KMS-11 (cell line): ENCODE data around the gene FAM24B.
A peak's percentile ranks its signal among the peaks of the same experiment; 100 is the strongest.

Source experiments
- H2AFZ ChIP-seq: fragments of 200-600 bp; sonication (generic); 2 replicates; pipeline ENCODE4 v1.6.1; 2016; ENCODE audit warnings: antibody characterized with exemption, mixed run types, low read depth
- H3K27ac ChIP-seq: fragments of 200-600 bp; sonication (generic); 2 replicates; pipeline ENCODE4 v1.6.1; 2016; ENCODE audit warnings: mild to moderate bottlenecking, mixed run types
- H3K27me3 ChIP-seq: fragments of 200-600 bp; sonication (generic); 2 replicates; pipeline ENCODE4 v1.6.1; 2017; ENCODE audit warnings: mild to moderate bottlenecking, low read depth, mixed run types, moderate library complexity; ENCODE audit not compliant: insufficient read depth
- H3K36me3 ChIP-seq: fragments of 200-600 bp; sonication (generic); 2 replicates; pipeline ENCODE4 v1.6.1; 2017; ENCODE audit warnings: mild to moderate bottlenecking, mixed run types; ENCODE audit not compliant: insufficient read depth
- H3K4me1 ChIP-seq: fragments of 200-600 bp; sonication (generic); 2 replicates; pipeline ENCODE4 v1.6.1; 2016; ENCODE audit warnings: mild to moderate bottlenecking, low read depth, mixed run types; ENCODE audit not compliant: poor library complexity, severe bottlenecking
- H3K4me2 ChIP-seq: fragments of 200-600 bp; sonication (generic); 2 replicates; pipeline ENCODE4 v1.7.0; 2016; ENCODE audit warnings: mild to moderate bottlenecking, mixed run types
- H3K4me3 ChIP-seq: fragments of 200-600 bp; sonication (generic); IDR thresholded peaks from 2 replicates; pipeline ENCODE4 v1.6.1; 2017; ENCODE audit warnings: low read depth, low read length, mixed read lengths; ENCODE audit not compliant: insufficient read depth
- H3K79me2 ChIP-seq: fragments of 200-600 bp; sonication (generic); 2 replicates; pipeline ENCODE4 v1.6.1; 2016; ENCODE audit warnings: low read depth, mixed run types; ENCODE audit not compliant: insufficient read depth
- H3K9ac ChIP-seq: fragments of 200-600 bp; sonication (generic); 2 replicates; pipeline ENCODE4 v1.6.1; 2016; ENCODE audit warnings: mild to moderate bottlenecking, mixed run types
- H4K20me1 ChIP-seq: fragments of 200-600 bp; sonication (generic); 2 replicates; pipeline ENCODE4 v1.6.1; 2016; ENCODE audit warnings: mild to moderate bottlenecking, mixed run types; ENCODE audit not compliant: insufficient read depth
- TF ChIP-seq, protein P1 (sequence below): fragments of 200-600 bp; sonication (generic); conservative IDR thresholded peaks from 2 replicates; pipeline ENCODE4 v1.6.1; 2017; ENCODE audit warnings: low read depth, mild to moderate bottlenecking, antibody characterized with exemption, low read length, moderate library complexity, mixed read lengths

Gene FAM24B

DNA sequence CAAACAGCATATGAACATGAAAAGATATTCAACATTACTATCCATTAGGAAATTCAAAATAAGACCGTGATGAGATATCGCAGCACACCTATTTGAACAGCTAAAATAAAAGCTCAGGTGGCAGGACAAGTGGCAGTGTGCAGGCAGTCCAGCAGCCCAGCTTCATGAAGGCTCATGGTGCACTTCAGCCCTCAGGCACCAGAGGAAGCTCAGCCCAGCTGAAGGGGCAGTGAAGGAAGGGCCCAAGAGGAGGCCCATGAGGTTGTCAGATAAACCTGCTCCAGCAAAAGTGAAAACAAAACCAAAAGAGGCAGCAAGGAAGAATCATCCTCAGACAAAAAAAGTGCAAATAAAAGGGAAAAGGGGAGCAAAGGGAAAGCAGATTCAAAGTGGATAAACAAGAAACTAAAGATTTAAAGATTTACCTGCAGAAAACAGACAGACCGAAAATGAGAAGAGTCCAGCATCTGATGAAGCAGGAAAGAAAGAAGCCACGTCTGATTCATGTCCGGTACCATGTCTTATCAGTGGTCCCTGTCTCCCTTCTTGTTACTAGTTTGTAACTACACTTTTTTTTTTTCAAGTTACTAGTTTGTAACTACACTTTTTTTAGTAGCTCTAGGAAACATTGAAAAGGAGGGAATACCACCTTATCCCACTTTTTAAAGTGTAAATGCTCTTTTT lies 15.0 kb upstream of the FAM24B start:
- no peak overlapping the region for H3K27ac ChIP-seq
- no peak overlapping the region for H3K9ac ChIP-seq
- TF ChIP-seq, protein P1, sequence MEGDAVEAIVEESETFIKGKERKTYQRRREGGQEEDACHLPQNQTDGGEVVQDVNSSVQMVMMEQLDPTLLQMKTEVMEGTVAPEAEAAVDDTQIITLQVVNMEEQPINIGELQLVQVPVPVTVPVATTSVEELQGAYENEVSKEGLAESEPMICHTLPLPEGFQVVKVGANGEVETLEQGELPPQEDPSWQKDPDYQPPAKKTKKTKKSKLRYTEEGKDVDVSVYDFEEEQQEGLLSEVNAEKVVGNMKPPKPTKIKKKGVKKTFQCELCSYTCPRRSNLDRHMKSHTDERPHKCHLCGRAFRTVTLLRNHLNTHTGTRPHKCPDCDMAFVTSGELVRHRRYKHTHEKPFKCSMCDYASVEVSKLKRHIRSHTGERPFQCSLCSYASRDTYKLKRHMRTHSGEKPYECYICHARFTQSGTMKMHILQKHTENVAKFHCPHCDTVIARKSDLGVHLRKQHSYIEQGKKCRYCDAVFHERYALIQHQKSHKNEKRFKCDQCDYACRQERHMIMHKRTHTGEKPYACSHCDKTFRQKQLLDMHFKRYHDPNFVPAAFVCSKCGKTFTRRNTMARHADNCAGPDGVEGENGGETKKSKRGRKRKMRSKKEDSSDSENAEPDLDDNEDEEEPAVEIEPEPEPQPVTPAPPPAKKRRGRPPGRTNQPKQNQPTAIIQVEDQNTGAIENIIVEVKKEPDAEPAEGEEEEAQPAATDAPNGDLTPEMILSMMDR: no peak
- no peak overlapping the region for H3K4me3 ChIP-seq
- H3K79me2 ChIP-seq: no peaks in the 10 kb centered on the region
- H2AFZ ChIP-seq: no peak overlapping the region
- no peak overlapping the region for H3K4me2 ChIP-seq
- no peaks in the 10 kb centered on the region for H3K4me1 ChIP-seq
- no peaks in the 10 kb centered on the region for H3K36me3 ChIP-seq
- no peaks in the 10 kb centered on the region for H3K27me3 ChIP-seq
- no peaks in the 10 kb centered on the region for H4K20me1 ChIP-seq

DNA sequence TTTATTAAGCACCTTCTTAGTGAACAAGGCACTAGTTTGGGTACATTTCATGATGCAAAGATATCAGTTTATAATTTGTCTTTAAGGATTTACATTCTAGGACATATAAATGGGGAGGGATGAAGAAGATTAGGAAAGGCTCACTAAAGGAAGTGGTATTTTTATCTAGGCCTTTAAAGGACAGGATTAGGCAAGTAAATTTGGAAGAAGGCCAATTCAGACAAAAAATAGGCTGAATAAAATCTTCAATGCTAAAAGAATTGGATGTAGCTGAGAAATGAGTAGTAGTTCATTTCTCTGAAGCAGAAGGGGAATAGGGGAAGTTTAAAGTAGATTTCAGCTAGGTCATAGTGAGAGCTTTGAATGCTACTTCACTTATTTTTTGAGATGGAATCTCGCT lies 4.8 kb upstream of the FAM24B start:
- H3K79me2 ChIP-seq: peaks cover 1% of the 10 kb centered on the region; the same call in 1 of the 2 replicates
- H4K20me1 ChIP-seq: no peaks in the 10 kb centered on the region
- peaks cover 5% of the 10 kb centered on the region for H3K4me1 ChIP-seq

DNA sequence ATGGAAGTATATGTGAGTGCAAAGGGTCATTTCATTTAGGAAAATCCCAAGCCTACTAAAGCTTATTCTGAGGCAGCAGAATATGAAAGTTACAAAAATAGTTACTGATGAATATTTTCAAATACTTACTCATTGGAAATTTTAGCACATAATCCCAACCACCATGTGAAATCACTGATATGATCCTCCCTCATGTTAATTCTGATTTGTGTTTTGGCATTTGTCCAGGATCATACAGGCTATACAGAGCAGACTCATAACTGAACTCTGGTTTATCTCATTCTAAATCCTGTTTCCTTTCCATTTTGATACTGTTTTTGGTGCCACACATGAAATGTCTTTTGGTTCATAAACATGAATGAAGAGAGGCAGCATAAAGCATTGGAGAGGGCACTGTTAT lies 3.4 kb upstream of the FAM24B start:
- Histone ChIP-seq H3K4me2 (no peak overlapping the region), H3K27me3 (no peaks in the 10 kb centered on the region), H3K4me3 (no peak overlapping the region), H3K36me3 (no peaks in the 10 kb centered on the region), H2AFZ (no peak overlapping the region), H3K27ac (no peak overlapping the region), H3K9ac (no peak overlapping the region), H4K20me1 (no peaks in the 10 kb centered on the region), H3K79me2 (peaks cover 15% of the 10 kb centered on the region), H3K4me1 (peaks cover 14% of the 10 kb centered on the region)
- TF ChIP-seq, protein P1: no peak

More for the DNA sequence above, 4.8 kb upstream of the FAM24B start:
- H2AFZ ChIP-seq: no peak overlapping the region
- no peaks in the 10 kb centered on the region for H3K27me3 ChIP-seq
- H3K4me3 ChIP-seq: no peak overlapping the region
- H3K4me2 ChIP-seq: no peak overlapping the region
- H3K27ac ChIP-seq: no peak overlapping the region
- TF ChIP-seq, protein P1: no peak
- H3K36me3 ChIP-seq: no peaks in the 10 kb centered on the region
- no peak overlapping the region for H3K9ac ChIP-seq

DNA sequence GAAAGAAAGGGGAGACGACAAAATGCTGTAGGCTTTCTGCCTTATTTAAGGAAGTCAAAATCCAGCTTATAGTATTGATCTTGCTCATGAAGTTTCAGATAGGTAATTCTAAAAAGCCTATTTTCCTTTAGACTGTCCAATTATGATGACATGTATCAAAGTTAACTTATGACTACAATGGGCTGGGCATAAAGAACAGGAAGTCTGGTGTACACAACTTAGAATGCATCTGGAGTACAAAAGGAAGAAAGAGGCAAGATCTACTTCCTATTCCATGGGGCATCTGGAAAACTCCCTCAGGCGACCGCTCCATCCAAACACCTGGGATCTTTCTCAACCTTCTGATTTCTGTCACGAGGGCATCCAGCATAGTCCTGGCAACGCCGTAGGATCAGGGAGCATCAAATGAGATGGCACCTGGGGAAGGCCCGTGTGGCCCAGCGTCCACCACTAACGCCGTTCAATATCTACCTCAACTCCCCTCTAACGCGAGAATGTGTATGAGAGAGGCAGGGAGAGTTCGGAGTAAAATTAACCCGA lies 512 bp downstream of the FAM24B start:
- Histone ChIP-seq H4K20me1 (no peaks in the 10 kb centered on the region), H3K4me1 (peaks cover 31% of the 10 kb centered on the region), H3K27ac (peak overlapping the region; percentile 76; the same call in 1 of the 2 replicates), H3K79me2 (peaks cover 52% of the 10 kb centered on the region), H3K4me2 (peak overlapping the region; percentile 95), H3K27me3 (no peaks in the 10 kb centered on the region), H2AFZ (peak overlapping the region; percentile 81), H3K4me3 (no peak overlapping the region), H3K36me3 (no peaks in the 10 kb centered on the region), H3K9ac (peak overlapping the region; percentile 78)
- TF ChIP-seq, protein P1: no peak
